ENCODE data around the gene KATNAL2.

The KATNAL2 gene

DNA sequence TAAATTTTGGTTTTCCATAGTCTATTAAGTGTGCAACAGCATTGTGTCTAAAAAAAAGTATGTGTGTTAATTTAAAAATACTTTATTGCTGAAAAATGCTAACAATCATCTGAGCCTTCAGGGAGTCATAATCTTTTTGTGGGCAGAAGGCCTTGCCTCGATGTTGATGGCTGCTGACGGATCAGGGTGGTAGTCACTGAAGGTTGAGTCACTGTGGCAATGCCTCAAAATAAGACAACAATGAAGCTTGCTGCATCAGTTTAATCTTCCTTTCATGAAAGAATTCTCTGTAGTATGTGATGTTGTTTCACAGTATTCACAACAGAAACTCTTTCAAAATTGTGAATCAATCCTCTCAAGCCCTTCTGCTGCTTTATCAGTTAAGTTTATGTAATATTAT lies 201.6 kb downstream of the KATNAL2 start:
- TF ChIP-seq, protein P1, sequence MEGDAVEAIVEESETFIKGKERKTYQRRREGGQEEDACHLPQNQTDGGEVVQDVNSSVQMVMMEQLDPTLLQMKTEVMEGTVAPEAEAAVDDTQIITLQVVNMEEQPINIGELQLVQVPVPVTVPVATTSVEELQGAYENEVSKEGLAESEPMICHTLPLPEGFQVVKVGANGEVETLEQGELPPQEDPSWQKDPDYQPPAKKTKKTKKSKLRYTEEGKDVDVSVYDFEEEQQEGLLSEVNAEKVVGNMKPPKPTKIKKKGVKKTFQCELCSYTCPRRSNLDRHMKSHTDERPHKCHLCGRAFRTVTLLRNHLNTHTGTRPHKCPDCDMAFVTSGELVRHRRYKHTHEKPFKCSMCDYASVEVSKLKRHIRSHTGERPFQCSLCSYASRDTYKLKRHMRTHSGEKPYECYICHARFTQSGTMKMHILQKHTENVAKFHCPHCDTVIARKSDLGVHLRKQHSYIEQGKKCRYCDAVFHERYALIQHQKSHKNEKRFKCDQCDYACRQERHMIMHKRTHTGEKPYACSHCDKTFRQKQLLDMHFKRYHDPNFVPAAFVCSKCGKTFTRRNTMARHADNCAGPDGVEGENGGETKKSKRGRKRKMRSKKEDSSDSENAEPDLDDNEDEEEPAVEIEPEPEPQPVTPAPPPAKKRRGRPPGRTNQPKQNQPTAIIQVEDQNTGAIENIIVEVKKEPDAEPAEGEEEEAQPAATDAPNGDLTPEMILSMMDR (IDR thresholded peaks at IDR 0.05; ENCODE audit: low read depth, low read length) = no peak
- H3K4me3 ChIP-seq (ENCODE audit: low read depth, low read length) = no peak overlapping the region

GRCh38 chr18:47120428-47120827 lies 203.0 kb downstream of the KATNAL2 start:
- TF ChIP-seq, protein P1 (IDR thresholded peaks at IDR 0.05; ENCODE audit: low read depth, low read length) = no peak
- no peak overlapping the region for H3K4me3 ChIP-seq (ENCODE audit: low read depth, low read length)

DNA sequence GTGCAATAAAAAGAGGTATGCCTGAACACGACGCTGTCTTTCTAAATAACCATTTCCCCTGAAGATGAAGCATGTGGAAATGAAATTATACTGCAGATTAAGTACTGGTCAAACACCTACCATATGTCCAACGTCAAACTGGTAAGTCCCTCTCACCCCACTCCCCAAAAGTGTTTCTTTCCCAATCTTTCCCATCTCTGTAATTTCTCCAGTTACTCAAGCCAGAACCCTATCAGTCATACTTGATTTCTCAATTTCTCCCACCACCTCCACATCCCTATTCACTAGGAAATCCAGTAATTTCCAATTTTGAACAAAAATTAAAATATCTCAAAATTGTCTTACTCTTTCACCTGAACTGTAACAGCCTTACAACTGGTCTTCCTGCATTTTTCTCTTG lies 203.7 kb downstream of the KATNAL2 start:
- TF ChIP-seq, protein P1 (IDR thresholded peaks at IDR 0.05; ENCODE audit: low read depth, low read length) = no peak
- no peak overlapping the region for H3K4me3 ChIP-seq (ENCODE audit: low read depth, low read length)

DNA sequence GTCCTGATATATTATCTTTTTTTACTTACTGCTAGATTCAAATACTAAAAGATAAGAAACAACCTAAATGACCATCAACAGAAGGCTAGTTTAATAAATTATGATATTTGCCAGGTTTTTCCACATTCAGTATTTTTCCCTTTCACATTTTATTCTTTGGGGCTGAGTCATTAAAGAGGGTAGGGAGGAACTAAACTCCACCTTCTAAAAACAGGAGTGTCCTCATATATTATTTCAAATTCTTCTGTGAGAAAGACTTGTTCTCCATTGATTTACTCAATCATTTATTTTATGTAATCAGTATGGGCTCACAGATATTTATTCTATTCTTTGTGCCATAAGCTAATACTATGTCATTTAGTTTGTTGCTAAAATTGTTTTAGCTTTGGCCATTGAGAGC lies 223.9 kb downstream of the KATNAL2 start:
- H3K4me3 ChIP-seq (ENCODE audit: low read depth, low read length) = no peak overlapping the region
- TF ChIP-seq, protein P1 (IDR thresholded peaks at IDR 0.05; ENCODE audit: low read depth, low read length) = no peak

DNA sequence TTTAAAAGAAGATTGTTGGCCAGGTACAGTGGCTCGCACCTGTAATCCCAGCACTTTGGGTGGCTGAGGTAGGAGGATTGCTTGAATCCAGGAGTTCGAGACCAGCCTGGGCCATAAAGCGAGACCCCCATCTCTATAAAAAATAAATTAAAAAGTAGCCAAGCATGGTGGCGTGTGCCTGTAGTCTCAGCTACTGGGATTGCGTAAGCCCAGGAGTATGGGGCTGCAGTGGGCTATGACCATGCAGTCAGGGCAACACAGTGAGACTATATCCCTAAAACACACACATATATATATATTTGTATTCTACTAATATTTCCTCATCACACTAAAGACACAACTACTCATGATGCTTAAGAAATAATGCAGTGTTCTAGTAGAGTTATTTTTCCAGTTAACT lies 225.8 kb downstream of the KATNAL2 start:
- no peak overlapping the region for H3K4me3 ChIP-seq (ENCODE audit: low read depth, low read length)
- TF ChIP-seq, protein P1 (IDR thresholded peaks at IDR 0.05; ENCODE audit: low read depth, low read length) = no peak

DNA sequence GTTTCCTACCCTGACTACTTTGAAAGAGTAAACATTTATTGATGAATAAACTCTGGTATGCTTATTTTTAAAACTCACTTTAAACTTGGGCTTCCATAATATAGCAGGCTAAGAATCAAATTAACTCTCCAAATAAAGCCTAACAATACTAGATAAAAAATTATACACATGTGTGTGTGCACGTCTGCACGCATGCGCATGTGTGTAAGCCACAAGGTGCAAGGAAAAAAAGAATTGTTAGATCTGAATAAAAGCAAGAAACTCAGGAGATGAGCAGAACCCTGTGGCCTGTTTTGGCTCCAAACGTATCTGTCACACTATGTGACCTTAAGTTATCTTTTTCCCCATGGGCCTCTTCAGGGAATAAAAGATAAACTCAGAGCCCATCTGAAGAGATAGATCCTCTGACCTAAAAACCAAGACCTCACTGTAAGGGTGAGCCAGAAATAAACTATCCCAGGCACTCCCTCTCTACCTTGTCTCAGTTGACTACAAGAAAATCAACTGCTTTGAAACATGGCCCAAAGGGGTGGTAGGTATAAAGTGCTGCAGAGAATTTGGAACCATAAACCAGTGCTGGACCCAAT lies 226.6 kb downstream of the KATNAL2 start:
- TF ChIP-seq, protein P1 (IDR thresholded peaks at IDR 0.05; ENCODE audit: low read depth, low read length) = no peak

DNA sequence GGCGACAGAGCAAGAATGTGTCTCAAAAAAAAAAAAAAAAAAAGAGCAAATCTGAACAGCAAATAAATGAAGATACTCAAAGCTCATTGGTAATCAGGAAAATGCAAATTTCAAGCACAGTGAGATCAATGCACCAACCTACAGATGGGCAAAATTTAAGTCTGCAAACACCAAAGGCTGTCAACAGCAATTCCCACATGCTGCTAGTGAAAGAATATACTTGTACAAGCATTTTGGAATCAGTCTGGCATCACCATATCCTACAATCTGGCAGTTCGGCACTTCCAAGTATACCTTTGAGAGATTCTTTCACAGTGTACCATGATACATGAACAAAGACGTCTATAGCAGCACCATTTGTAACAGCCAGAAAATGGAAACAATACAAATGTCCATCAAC lies 228.8 kb downstream of the KATNAL2 start:
- no peak overlapping the region for H3K4me3 ChIP-seq (ENCODE audit: low read depth, low read length)
- TF ChIP-seq, protein P1 (IDR thresholded peaks at IDR 0.05; ENCODE audit: low read depth, low read length) = no peak

More for the DNA sequence above, 226.6 kb downstream of the KATNAL2 start:
- no peak overlapping the region for H3K4me3 ChIP-seq (ENCODE audit: low read depth, low read length)

All from WI38 (cell line).